HG02852 (cell line): Measurements from ENCODE around the gene HOXC11.

Source experiments
- ATAC-seq: cut with Tn5 transposase; IDR thresholded peaks from one replicate; pipeline ENCODE4 v1.9.1; 2021; ENCODE audit warnings: mild to moderate bottlenecking, moderate library complexity; ENCODE audit not compliant: unreplicated experiment

The HOXC11 gene

GRCh38 chr12:54019924-54020590, 47.1 kb downstream of the HOXC11 start:
- ATAC-seq: no peak

- ATAC-seq: no peak
Observed at GRCh38 chr12:54020591-54021405, 47.9 kb downstream of the HOXC11 start.

GRCh38 chr12:54021432-54022013, 48.6 kb downstream of the HOXC11 start:
- no peak for ATAC-seq

- ATAC-seq: no peak
Observed at GRCh38 chr12:54022960-54023884, 50.3 kb downstream of the HOXC11 start.

- no peak for ATAC-seq
Observed at GRCh38 chr12:54024127-54024526, 51.2 kb downstream of the HOXC11 start.

GRCh38 chr12:54024581-54025305, 51.8 kb downstream of the HOXC11 start:
- ATAC-seq: no peak

- no peak for ATAC-seq
Observed at GRCh38 chr12:54025499-54026405, 52.8 kb downstream of the HOXC11 start.

- ATAC-seq: no peak
Observed at GRCh38 chr12:54026640-54027441, 53.9 kb downstream of the HOXC11 start.
